Progenitor cell of endocrine pancreas (in vitro differentiated cells): Measurements from ENCODE around the gene TRPM4. TPM values are rescaled to one million over a fixed set of nuclear protein-coding genes. Genes with fewer than 3 reads are reported as not detected.

Experiments used
- DNase-seq: peaks from one replicate; pipeline ENCODE4 v3.0.0; 2021; ENCODE audit warnings: low spot score; ENCODE audit not compliant: unreplicated experiment
- H3K27ac Mint-ChIP-seq: 2 replicates; pipeline ENCODE4 v1.8.0; 2021; ENCODE audit warnings: mild to moderate bottlenecking, moderate library complexity, mixed read lengths
- H3K27me3 Mint-ChIP-seq: 2 replicates; pipeline ENCODE4 v1.8.0; 2021; ENCODE audit warnings: mixed read lengths
- H3K36me3 Mint-ChIP-seq: 2 replicates; pipeline ENCODE4 v1.8.0; 2022; ENCODE audit warnings: mixed read lengths; ENCODE audit not compliant: insufficient read depth
- H3K4me1 Mint-ChIP-seq: 2 replicates; pipeline ENCODE4 v1.8.0; 2021; ENCODE audit warnings: low read depth, mixed read lengths
- H3K4me3 Mint-ChIP-seq: 2 replicates; pipeline ENCODE4 v1.8.0; 2021; ENCODE audit warnings: low read depth, mild to moderate bottlenecking, moderate library complexity, mixed read lengths
- H3K9me3 Mint-ChIP-seq: 2 replicates; pipeline ENCODE4 v1.8.0; 2021; ENCODE audit warnings: low read depth, mixed read lengths
- total RNA-seq: library from RNA; stranded (reverse); gene quantifications from 2 replicates; pipeline ENCODE4 v1.2.1, GENCODE V29; 2021
- TF ChIP-seq, protein P1 (sequence below): fragments of 200-600 bp; sonication (generic); IDR thresholded peaks from one replicate; pipeline ENCODE4 v1.5.0; 2021; ENCODE audit warnings: antibody characterized with exemption, mild to moderate bottlenecking; ENCODE audit not compliant: unreplicated experiment

Gene TRPM4
- total RNA-seq, 1 donor from 2014 or later: 16.9 TPM

DNA sequence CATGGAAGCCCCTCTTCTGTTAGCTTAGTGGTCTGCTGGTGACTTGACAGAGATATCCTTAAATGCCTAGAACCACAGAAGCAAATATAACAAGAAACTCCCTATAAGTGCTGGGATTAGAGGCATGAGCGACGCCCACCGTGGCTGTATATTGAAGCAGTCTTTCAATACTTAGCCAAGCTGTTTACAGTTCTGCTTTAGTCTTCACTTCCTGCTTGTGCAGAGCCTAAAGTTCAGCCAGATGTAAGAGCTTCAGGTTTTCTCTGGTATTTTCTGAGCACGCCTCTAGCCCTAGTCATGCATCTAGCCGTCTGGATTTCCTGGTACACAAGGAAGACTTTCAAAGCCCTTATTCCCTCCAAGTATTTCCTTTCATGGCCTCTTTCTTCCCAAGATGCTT is 28.5 kb downstream of the TRPM4 start:
- peaks cover 21% of the 10 kb centered on the region for H3K36me3 Mint-ChIP-seq

DNA sequence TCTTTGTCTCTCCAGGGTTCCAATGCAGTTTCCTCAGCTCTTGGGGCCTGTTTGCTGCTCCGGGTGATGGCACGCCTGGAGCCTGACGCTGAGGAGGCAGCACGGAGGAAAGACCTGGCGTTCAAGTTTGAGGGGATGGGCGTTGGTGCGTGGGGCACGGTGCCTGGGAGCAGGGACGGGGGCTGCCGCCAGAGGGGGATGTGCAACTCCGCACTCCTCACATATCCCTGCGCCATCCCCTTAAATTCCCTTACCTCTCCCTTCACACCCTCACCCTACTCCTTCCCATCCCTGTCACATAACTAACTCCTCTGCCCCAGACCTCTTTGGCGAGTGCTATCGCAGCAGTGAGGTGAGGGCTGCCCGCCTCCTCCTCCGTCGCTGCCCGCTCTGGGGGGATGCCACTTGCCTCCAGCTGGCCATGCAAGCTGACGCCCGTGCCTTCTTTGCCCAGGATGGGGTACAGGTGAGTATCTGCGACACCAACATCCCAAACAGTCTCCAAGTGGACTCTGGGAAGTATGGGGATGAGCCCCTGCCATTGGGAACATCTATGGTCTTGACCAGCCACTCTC is 31.1 kb downstream of the TRPM4 start:
- DNase-seq: no peak
- peaks cover 13% of the 10 kb centered on the region for H3K27me3 Mint-ChIP-seq
- H3K4me3 Mint-ChIP-seq: no peak overlapping the region
- TF ChIP-seq, protein P1, sequence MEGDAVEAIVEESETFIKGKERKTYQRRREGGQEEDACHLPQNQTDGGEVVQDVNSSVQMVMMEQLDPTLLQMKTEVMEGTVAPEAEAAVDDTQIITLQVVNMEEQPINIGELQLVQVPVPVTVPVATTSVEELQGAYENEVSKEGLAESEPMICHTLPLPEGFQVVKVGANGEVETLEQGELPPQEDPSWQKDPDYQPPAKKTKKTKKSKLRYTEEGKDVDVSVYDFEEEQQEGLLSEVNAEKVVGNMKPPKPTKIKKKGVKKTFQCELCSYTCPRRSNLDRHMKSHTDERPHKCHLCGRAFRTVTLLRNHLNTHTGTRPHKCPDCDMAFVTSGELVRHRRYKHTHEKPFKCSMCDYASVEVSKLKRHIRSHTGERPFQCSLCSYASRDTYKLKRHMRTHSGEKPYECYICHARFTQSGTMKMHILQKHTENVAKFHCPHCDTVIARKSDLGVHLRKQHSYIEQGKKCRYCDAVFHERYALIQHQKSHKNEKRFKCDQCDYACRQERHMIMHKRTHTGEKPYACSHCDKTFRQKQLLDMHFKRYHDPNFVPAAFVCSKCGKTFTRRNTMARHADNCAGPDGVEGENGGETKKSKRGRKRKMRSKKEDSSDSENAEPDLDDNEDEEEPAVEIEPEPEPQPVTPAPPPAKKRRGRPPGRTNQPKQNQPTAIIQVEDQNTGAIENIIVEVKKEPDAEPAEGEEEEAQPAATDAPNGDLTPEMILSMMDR: no peak
- no peaks in the 10 kb centered on the region for H3K4me1 Mint-ChIP-seq
- H3K36me3 Mint-ChIP-seq: peaks cover 15% of the 10 kb centered on the region
- H3K9me3 Mint-ChIP-seq: peaks cover 4% of the 10 kb centered on the region
- no peak overlapping the region for H3K27ac Mint-ChIP-seq

More for the DNA sequence above, 28.5 kb downstream of the TRPM4 start:
- Mint-ChIP-seq H3K27ac (no peak overlapping the region), H3K4me1 (no peaks in the 10 kb centered on the region), H3K4me3 (no peak overlapping the region), H3K27me3 (peaks cover 11% of the 10 kb centered on the region), H3K9me3 (peaks cover 4% of the 10 kb centered on the region)
- no peak for DNase-seq
- TF ChIP-seq, protein P1: no peak

DNA sequence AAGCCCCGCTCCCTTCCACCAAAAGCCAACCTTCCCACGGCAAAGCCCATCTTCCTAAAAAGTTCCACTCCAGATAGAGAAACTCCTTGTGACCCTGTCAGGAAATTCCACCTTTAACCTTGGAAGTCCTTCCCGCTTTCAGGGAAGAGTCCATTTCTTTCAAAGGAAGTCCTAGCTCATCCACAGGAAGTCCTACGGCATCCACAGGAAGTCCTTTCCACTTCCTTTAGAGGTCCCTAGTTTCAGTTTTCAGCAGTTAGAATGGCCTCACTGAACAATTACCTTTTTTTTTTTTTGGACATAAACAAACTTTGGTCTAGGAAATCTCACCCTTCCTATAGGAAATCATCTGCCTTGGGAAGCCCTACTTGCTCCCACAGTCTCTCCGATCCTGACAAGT is 31.7 kb downstream of the TRPM4 start:
- Mint-ChIP-seq H3K4me1 (no peaks in the 10 kb centered on the region), H3K36me3 (peaks cover 11% of the 10 kb centered on the region), H3K4me3 (no peak overlapping the region), H3K9me3 (no peaks in the 10 kb centered on the region), H3K27me3 (peaks cover 18% of the 10 kb centered on the region), H3K27ac (no peak overlapping the region)
- TF ChIP-seq, protein P1: no peak
- no peak for DNase-seq

DNA sequence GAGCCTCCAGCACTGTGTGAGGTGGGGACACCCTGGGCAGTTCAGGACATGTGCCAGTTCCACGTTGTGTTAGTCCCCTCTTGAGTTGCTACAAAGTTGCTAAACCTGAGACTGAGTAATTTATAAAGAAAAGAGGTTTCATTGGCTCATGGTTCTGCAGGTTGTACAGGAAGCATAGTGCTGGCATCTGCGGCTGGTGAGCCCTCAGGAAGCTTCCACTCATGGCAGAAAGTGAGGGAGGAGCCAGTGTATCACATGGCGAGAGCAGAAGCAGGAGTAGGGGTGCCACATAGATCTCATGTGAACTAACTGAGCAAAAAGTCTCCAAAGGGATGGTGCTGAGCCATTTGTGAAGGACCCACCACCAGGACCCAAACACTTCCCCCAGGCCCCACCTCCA is 33.2 kb downstream of the TRPM4 start:
- Mint-ChIP-seq H3K4me3 (no peak overlapping the region), H3K27me3 (peaks cover 18% of the 10 kb centered on the region), H3K9me3 (no peaks in the 10 kb centered on the region), H3K27ac (no peak overlapping the region), H3K4me1 (no peaks in the 10 kb centered on the region), H3K36me3 (peaks cover 11% of the 10 kb centered on the region)
- no peak for DNase-seq
- TF ChIP-seq, protein P1: no peak

DNA sequence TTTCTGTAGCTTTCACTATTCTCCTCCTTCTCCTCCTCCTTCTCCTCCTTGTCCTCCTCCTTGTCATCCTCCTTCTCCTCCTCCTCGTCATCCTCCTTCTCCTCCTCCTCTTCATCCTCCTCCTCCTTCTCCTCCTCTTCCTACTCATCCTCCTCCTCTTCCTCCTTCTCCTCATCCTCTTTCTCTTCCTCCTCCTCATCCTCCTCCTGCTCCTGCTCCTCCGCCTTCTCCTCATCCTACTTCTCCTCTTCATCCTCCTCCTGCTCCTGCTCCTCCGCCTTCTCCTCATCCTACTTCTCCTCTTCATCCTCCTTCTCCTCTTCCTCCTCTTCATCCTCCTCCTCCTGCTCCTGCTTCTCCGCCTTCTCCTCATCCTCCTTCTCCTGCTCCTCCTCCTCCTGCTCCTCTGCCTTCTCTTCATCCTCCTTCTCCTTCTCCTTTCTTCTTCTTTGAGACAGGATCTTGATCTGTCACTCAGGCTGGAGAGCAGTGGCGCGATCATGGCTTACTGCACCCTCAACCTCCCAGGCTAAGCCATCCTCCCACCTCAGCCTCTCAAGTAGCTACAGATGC is 36.3 kb downstream of the TRPM4 start:
- no peaks in the 10 kb centered on the region for H3K4me1 Mint-ChIP-seq
- H3K27ac Mint-ChIP-seq: no peak overlapping the region
- no peak overlapping the region for H3K4me3 Mint-ChIP-seq
- no peak for DNase-seq
- H3K27me3 Mint-ChIP-seq: peaks cover 7% of the 10 kb centered on the region
- peaks cover 9% of the 10 kb centered on the region for H3K36me3 Mint-ChIP-seq
- TF ChIP-seq, protein P1: no peak
- H3K9me3 Mint-ChIP-seq: no peaks in the 10 kb centered on the region
